Uterus (tissue), 4 donors: Measurements from ENCODE around the gene ADI1. TPM values are rescaled to one million over a fixed set of nuclear protein-coding genes. Genes with fewer than 3 reads are reported as not detected.

Experiments
- DNase-seq, 2 donors: peaks; one replicate each; pipeline ENCODE4 v3.0.0-alpha.2; 2019 to 2020
- H3K27ac ChIP-seq, 2 donors: fragments of 200-600 bp; sonication (generic); 1 replicate in 1 of 2; 2 replicates in 1 of 2; pipeline ENCODE4 v1.5.1; 2016 to 2018
- H3K27me3 ChIP-seq, 2 donors: fragments of 200-600 bp; sonication (generic); one replicate each; pipeline ENCODE4 v1.5.1; 2018 to 2019; ENCODE audit warnings: control low read depth in 1 of 2
- H3K36me3 ChIP-seq, 2 donors: fragments of 200-600 bp; sonication (generic); one replicate each; pipeline ENCODE4 v1.5.1; 2019; ENCODE audit warnings: control low read depth in 1 of 2
- H3K4me1 ChIP-seq, 2 donors: fragments of 200-600 bp; sonication (generic); one replicate each; pipeline ENCODE4 v1.5.1; 2018 to 2019; ENCODE audit warnings: control low read depth in 1 of 2
- H3K4me3 ChIP-seq, 2 donors: fragments of 200-600 bp; sonication (generic); 1 replicate in 1 of 2; 2 replicates in 1 of 2; pipeline ENCODE4 v1.5.1; 2018 to 2019; ENCODE audit warnings: mild to moderate bottlenecking in 1 of 2
- H3K9me3 ChIP-seq, 2 donors: fragments of 200-600 bp; sonication (generic); one replicate each; pipeline ENCODE4 v1.5.1; 2019; ENCODE audit warnings: control low read depth in 1 of 2
- POLR2A ChIP-seq, 2 donors: fragments of 450-650 bp; IDR thresholded peaks; one replicate each; pipeline ENCODE4 v1.6.1; 2016; ENCODE audit warnings: antibody characterized with exemption in 2 of 2, mild to moderate bottlenecking in 1 of 2, moderate library complexity in 1 of 2
- intact Hi-C: fragments of 100-400 bp; cut with DNase I; formaldehyde crosslinking; loops from one replicate; pipeline ENCODE4 v1.15.1; 2023; ENCODE audit warnings: low total_unique reads
- total RNA-seq, 4 donors: library from RNA; depleted of rRNA in 3 of 4; stranded (reverse); fragments of >200 nt in 3 of 4; gene quantifications; one replicate each; pipeline versions ENCODE4 v1.1.0 to v1.2.4, GENCODE V29; 2014 to 2023
- TF ChIP-seq, protein P1 (sequence below), 4 experiments: fragments of 200-600 bp in 2 of 4; fragments of 450-650 bp in 2 of 4; sonication (generic) in 2 of 4; IDR thresholded peaks; one replicate each; pipeline ENCODE4 v1.5.1; 2016 to 2019; ENCODE audit warnings: antibody characterized with exemption in 4 of 4, mild to moderate bottlenecking in 2 of 4, moderate library complexity in 1 of 4
- donor health status: DM: yes; HTN: yes; CAD: no.

The ADI1 gene
- total RNA-seq, 4 donors from 2014 or later = 31.5 to 65.0 (median 37.9) TPM

DNA sequence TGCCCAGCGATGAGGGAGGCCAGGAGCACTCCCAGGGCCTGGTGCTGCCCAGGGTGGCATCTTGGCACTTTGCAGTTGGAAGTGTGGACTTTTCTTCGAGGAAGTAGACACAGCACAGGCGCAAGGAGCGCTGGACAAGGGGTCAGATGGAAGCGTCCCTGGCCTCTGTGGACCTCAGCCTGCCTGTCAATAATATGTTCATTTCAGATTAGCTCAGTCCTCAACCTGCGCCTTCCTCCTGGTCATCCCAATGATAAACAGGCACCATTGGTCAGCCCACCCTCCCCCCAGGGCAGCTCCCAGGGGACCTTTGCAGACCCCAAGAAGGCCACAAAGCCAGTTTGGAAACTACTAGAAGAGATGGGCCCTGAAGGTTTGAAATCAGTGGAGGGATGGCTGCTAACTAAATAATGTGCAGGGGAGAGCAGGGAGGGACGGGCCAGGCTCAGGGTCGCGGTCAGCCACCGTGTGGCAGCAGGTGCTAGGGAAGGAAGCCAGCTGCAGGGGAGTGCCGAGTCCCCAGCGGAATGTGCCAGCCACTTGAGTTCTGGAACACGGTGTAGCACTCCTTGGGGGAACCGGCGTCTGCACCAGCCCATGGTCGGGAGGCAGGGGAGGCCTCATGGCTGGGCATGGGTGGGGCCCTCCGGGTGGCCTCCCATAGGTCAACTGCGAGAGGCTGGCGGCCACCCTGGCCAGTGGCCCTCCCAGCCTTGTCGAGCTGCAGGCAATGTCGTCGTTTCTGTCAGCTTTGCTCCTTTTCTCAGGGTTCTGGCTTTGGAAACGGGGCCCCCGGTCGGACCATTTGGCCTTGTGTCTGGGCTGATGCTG, 59.9 kb downstream of the ADI1 start:
- no peaks in the 10 kb centered on the region for H3K36me3 ChIP-seq
- DNase-seq = peak in 1 of 2 donors; percentile 12

DNA sequence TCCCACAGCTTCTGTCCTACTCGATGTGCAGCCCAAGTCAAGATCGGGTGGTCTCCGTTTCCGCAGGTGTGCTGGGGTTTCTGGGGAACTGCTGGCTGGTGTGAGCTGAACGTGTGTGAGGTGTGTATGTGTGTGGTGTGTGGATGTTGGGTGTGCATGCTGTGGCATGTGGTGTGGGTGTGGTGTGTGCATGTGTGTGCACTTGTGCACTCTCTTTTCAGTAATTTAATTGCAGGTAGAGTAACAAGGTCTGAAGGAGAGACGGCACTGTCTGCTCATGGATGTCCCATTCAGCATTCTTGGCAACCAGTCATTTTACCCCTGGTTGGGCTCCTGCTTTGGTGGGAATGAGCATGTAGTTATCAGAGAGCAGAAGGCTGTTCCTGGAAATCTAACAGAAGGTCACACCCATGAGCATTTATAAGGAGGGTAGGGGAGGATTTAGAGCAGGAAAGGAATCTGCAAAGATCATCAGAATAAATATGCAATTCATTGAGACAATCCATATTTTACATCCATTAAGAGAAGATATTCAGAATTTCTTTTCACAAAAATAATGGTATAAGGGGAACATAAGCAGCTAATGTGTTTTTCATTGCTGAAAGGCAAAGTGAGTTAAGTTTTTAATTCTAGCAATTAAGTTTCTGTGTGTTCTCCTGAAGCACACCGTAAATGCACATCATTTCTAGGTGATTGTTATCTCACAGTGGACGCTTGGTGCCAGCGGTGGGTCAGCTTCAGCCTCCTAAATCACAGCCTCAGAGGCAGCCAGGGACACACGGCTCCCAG, 60.7 kb downstream of the ADI1 start:
- Histone ChIP-seq H3K27ac (no peak overlapping the region), H3K4me3 (no peak overlapping the region), H3K36me3 (no peaks in the 10 kb centered on the region), H3K9me3 (no peaks in the 10 kb centered on the region), H3K4me1 (no peaks in the 10 kb centered on the region), H3K27me3 (no peaks in the 10 kb centered on the region)
- TF ChIP-seq, protein P1, sequence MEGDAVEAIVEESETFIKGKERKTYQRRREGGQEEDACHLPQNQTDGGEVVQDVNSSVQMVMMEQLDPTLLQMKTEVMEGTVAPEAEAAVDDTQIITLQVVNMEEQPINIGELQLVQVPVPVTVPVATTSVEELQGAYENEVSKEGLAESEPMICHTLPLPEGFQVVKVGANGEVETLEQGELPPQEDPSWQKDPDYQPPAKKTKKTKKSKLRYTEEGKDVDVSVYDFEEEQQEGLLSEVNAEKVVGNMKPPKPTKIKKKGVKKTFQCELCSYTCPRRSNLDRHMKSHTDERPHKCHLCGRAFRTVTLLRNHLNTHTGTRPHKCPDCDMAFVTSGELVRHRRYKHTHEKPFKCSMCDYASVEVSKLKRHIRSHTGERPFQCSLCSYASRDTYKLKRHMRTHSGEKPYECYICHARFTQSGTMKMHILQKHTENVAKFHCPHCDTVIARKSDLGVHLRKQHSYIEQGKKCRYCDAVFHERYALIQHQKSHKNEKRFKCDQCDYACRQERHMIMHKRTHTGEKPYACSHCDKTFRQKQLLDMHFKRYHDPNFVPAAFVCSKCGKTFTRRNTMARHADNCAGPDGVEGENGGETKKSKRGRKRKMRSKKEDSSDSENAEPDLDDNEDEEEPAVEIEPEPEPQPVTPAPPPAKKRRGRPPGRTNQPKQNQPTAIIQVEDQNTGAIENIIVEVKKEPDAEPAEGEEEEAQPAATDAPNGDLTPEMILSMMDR (IDR thresholded peaks at IDR 0.05) = no peak
- TF ChIP-seq POLR2A (IDR thresholded peaks at IDR 0.05) = no peak
- no peak for DNase-seq
- intact Hi-C loops = no loop called here

More for the DNA sequence above, 59.9 kb downstream of the ADI1 start:
- intact Hi-C loops = no loop called here
- Histone ChIP-seq H3K27me3 (no peaks in the 10 kb centered on the region), H3K4me1 (no peaks in the 10 kb centered on the region), H3K27ac (no peak overlapping the region), H3K4me3 (no peak overlapping the region), H3K9me3 (no peaks in the 10 kb centered on the region)
- TF ChIP-seq, protein P1 (IDR thresholded peaks at IDR 0.05) = no peak
- TF ChIP-seq POLR2A (IDR thresholded peaks at IDR 0.05) = no peak

DNA sequence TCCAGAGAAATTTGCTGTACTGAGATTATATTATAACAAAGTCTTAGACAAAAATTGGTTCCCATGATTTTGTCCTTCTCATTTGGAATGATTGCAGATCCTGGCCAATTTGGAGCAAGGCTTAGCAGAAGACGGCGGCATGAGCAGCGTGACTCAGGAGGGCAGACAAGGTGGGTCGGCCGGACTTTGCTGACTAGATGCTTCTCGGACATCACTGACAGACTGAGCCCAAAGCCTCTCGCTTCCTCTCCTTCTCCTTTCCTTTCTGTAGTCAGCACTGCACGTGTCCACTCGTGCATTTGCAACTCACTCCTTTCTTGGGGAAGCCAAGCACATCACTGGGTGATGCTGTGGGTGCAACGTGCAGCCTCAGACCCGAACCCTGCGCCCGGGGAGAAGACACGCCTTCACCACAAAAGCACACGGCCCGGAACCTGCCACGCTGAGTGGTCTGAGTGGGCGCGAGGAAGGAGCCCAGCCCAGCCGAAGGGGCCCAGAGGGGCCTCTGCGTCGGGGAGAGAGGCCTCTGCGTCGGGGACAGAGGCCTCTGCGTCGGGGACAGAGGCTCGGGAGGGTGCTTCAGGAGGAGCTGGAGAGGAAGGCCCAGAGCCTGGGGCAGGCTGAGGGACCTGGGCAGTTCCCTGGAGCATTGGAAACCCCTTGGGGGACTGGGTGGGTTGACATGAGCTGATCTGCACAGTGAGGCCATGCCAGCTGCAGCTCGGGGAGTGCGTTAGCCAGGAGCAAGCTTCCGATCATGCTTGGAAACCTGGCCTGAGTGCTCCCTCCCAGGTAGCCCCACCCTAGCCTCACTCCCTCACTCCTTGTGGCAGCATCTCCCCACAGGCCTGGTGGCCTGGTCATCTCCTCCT, 61.6 kb downstream of the ADI1 start:
- Histone ChIP-seq H3K27ac (no peak overlapping the region), H3K9me3 (no peaks in the 10 kb centered on the region), H3K27me3 (no peaks in the 10 kb centered on the region), H3K4me1 (no peaks in the 10 kb centered on the region), H3K4me3 (no peak overlapping the region), H3K36me3 (no peaks in the 10 kb centered on the region)
- no peak for DNase-seq
- TF ChIP-seq, protein P1 (IDR thresholded peaks at IDR 0.05) = no peak
- no peak for TF ChIP-seq POLR2A (IDR thresholded peaks at IDR 0.05)
- intact Hi-C loops = no loop called here

DNA sequence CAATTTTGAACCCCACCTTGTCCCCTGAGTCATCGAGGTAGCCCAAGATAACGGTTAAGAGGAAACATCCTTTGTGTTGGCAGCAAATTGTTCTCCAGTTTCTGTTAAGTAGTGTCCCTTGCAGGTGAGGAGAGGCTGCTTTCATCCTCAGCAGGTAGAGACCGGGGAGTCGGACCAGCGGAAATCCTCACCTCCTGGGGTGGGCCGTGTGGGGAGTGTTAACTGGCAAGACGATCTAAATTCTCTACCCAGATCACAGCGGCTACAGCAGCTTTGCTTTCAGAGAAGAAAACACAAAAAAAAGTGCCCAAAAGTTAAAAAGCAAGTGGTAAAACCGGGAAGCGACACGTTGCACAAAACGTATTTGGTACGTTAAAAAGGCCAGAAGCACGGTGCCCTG, 63.2 kb downstream of the ADI1 start:
- Histone ChIP-seq H3K4me1 (no peaks in the 10 kb centered on the region), H3K9me3 (no peaks in the 10 kb centered on the region), H3K36me3 (no peaks in the 10 kb centered on the region), H3K4me3 (no peak overlapping the region), H3K27ac (no peak overlapping the region), H3K27me3 (no peaks in the 10 kb centered on the region)
- no peak for DNase-seq
- intact Hi-C loops = no loop called here
- TF ChIP-seq, protein P1 (IDR thresholded peaks at IDR 0.05) = no peak
- no peak for TF ChIP-seq POLR2A (IDR thresholded peaks at IDR 0.05)
